Testis (tissue), 3 donors: ENCODE measurements around the gene PTPRU. TPM values are rescaled to one million over a fixed set of nuclear protein-coding genes. Genes with fewer than 3 reads are reported as not detected.
"Not testable (repeated sequence)": the region's sequence is repeated elsewhere in the genome, so short reads cannot be mapped to it uniquely, and the experiment has no call there.

Experiments
- DNase-seq: peaks from one replicate; pipeline ENCODE4 v3.0.0-alpha.2; 2019
- H3K27ac ChIP-seq, 2 donors: fragments of 200-600 bp; sonication (generic); one replicate each; pipeline ENCODE4 v1.5.1; 2019
- H3K27me3 ChIP-seq: fragments of 200-600 bp; sonication (generic); one replicate; pipeline ENCODE4 v1.5.1; 2019
- H3K36me3 ChIP-seq: fragments of 200-600 bp; sonication (generic); one replicate; pipeline ENCODE4 v1.5.1; 2017; ENCODE audit warnings: low read depth; ENCODE audit errors: missing control alignments
- H3K4me1 ChIP-seq: fragments of 200-600 bp; sonication (generic); one replicate; pipeline ENCODE4 v1.5.1; 2019
- H3K4me3 ChIP-seq, 2 donors: fragments of 200-600 bp; sonication (generic); one replicate each; pipeline ENCODE4 v1.5.1; 2017 to 2019
- H3K9me3 ChIP-seq: fragments of 200-600 bp; sonication (generic); one replicate; pipeline ENCODE4 v1.5.1; 2017
- POLR2A ChIP-seq: fragments of 450-650 bp; IDR thresholded peaks from one replicate; pipeline ENCODE4 v1.6.1; 2017; ENCODE audit warnings: antibody characterized with exemption, mild to moderate bottlenecking, moderate library complexity
- WGBS, 2 donors: methylation state at CpG; one replicate each; pipeline ENCODE4 v1.1.5; 2018; 5-methylcytosine and 5-hydroxymethylcytosine counted together
- intact Hi-C: fragments of 100-400 bp; cut with DNase I; formaldehyde crosslinking; loops from one replicate; pipeline ENCODE4 v1.15.1; 2023; ENCODE audit warnings: low total_unique reads
- polyA plus RNA-seq: library from polyadenylated mRNA; stranded (reverse); fragments of 350-450 nt; fragmentation: Illumina TruSeq; extraction: RNeasy Lipid Tissue Mini Kit (QIAGEN cat#74804); gene quantifications from one replicate; pipeline ENCODE4 v1.2.3, GENCODE V29; 2014; ENCODE audit warnings: low read depth, low replicate concordance; ENCODE audit not compliant: insufficient read depth
- total RNA-seq, 2 donors: library from RNA; depleted of rRNA; stranded (reverse); fragments of >200 nt; gene quantifications; one replicate each; pipeline ENCODE4 v1.2.3, GENCODE V29; 2016
- TF ChIP-seq, protein P1 (sequence below), 3 experiments: fragments of 450-650 bp in 2 of 3; fragments of 200-600 bp in 1 of 3; sonication (generic) in 1 of 3; IDR thresholded peaks; one replicate each; pipeline ENCODE4 v1.5.1; 2016 to 2019; ENCODE audit warnings: antibody characterized with exemption in 3 of 3, mild to moderate bottlenecking in 2 of 3, moderate library complexity in 1 of 3

Gene PTPRU
- total and polyA plus RNA-seq, 3 donors from 2014 or later, result 13.3 to 39.1 (median 21.7) TPM

DNA sequence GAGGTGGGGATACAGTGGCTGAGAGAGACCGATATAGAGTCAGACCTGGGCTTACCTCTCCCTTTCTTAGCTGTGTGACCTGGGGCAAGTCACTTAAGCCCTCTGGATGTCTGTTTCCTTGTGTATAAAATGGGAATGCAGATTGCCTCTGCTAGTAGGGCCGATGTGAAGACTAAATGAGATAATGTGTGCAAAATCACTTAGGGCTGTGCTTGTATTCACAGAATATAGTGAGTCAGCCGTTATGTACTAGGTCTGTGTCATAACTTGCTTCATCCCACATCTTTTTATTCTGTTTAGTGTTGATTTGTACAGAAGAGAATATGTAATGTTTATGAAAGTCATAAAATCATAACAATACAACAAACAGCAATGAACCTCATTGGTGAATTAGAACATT is 56.0 kb downstream of the PTPRU start:
- intact Hi-C loops, result no loop called here
- 83 to 93% methylated on average over 3 of the region's 3 CpGs for whole genome bisulfite sequencing, 2 donors

DNA sequence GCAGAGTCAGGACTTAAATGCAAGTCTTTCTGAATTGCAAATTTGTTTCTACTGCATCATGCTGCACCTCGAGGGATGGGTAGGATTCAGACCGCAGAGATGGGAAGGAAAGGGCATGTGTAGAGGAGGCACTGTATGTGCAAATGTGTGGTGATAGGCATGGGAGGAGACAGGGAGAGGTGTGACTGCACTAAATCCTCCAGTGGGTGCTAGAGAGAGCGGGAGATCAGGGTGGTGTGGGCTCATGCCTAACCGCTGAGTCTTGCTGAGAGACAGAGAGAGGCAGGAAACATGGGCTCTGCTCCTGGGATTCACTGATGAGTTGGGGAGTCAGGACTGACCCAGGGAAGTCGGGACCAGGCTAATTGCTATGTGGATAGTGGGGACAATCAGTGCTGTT is 61.1 kb downstream of the PTPRU start:
- TF ChIP-seq POLR2A, result no peak
- TF ChIP-seq, protein P1, sequence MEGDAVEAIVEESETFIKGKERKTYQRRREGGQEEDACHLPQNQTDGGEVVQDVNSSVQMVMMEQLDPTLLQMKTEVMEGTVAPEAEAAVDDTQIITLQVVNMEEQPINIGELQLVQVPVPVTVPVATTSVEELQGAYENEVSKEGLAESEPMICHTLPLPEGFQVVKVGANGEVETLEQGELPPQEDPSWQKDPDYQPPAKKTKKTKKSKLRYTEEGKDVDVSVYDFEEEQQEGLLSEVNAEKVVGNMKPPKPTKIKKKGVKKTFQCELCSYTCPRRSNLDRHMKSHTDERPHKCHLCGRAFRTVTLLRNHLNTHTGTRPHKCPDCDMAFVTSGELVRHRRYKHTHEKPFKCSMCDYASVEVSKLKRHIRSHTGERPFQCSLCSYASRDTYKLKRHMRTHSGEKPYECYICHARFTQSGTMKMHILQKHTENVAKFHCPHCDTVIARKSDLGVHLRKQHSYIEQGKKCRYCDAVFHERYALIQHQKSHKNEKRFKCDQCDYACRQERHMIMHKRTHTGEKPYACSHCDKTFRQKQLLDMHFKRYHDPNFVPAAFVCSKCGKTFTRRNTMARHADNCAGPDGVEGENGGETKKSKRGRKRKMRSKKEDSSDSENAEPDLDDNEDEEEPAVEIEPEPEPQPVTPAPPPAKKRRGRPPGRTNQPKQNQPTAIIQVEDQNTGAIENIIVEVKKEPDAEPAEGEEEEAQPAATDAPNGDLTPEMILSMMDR (IDR thresholded peaks at IDR 0.05), result no peak
- whole genome bisulfite sequencing, 2 donors, result 84 to 93% methylated on average over 5 of the region's 5 CpGs
- no peaks in the 10 kb centered on the region for H3K36me3 ChIP-seq

More for the DNA sequence above, 56.0 kb downstream of the PTPRU start:
- no peaks in the 10 kb centered on the region for H3K9me3 ChIP-seq
- no peaks in the 10 kb centered on the region for H3K27me3 ChIP-seq
- H3K4me3 ChIP-seq, result no peak overlapping the region
- no peaks in the 10 kb centered on the region for H3K36me3 ChIP-seq
- no peaks in the 10 kb centered on the region for H3K4me1 ChIP-seq
- no peak for DNase-seq
- H3K27ac ChIP-seq, result no peak overlapping the region
- TF ChIP-seq POLR2A, result no peak
- TF ChIP-seq, protein P1 (IDR thresholded peaks at IDR 0.05), result no peak

DNA sequence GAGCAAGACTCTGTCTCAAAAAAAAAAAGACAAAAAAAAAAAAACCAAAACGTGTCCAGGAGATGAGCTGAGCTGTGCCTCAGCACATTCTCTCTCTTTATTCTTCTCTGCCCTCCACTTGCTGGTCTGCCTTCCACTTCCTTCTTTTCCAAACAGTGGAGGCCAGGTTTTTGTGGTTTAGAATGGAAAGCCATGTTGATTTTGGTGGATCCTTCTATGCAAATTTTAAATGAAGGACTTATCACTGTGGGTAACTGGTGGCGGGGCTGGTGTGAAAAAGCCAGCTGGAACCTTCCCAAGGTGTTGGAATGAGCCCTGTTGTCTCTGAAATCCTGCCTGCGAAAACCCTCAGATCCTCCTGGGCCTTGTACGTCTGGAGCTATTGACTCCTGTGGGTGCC is 61.9 kb downstream of the PTPRU start:
- no peaks in the 10 kb centered on the region for H3K36me3 ChIP-seq
- H3K4me3 ChIP-seq, result no peak overlapping the region
- TF ChIP-seq, protein P1 (IDR thresholded peaks at IDR 0.05), result no peak
- no peak for TF ChIP-seq POLR2A
- H3K4me1 ChIP-seq, result no peaks in the 10 kb centered on the region
- H3K27ac ChIP-seq, result no peak overlapping the region
- intact Hi-C loops, result no loop called here
- 80 to 93% methylated on average over 4 of the region's 4 CpGs for WGBS, 2 donors
- DNase-seq, result no peak
- no peaks in the 10 kb centered on the region for H3K9me3 ChIP-seq
- no peaks in the 10 kb centered on the region for H3K27me3 ChIP-seq

More for the DNA sequence above, 61.1 kb downstream of the PTPRU start:
- H3K4me1 ChIP-seq, result no peaks in the 10 kb centered on the region
- DNase-seq, result no peak
- H3K27ac ChIP-seq, result no peak overlapping the region
- no peak overlapping the region for H3K4me3 ChIP-seq
- H3K27me3 ChIP-seq, result no peaks in the 10 kb centered on the region
- intact Hi-C loops, result no loop called here
- no peaks in the 10 kb centered on the region for H3K9me3 ChIP-seq

DNA sequence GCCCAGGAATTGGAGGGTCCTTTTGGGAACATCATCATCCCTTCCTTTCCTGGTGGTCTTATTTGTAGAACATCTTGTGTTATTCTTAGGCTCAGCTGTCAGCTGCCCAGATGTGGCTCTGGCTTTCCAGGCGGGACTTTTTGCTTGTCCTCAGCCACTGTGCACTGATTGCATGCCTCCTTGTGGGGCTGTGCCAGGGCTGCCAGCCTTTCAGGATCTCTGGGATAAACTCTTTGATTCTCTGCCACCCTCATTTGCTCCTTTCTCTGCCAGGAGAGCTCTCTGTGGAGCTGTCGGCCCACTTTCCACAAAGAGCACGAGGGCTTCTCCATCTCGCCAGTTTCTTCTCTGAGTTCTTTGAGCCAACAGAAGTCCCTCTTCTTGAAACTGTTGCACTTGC is 63.1 kb downstream of the PTPRU start:
- no peak for DNase-seq
- Histone ChIP-seq H3K27me3 (no peaks in the 10 kb centered on the region), H3K4me3 (no peak overlapping the region), H3K36me3 (no peaks in the 10 kb centered on the region), H3K9me3 (no peaks in the 10 kb centered on the region), H3K4me1 (no peaks in the 10 kb centered on the region), H3K27ac (no peak overlapping the region)
- intact Hi-C loops, result no loop called here
- TF ChIP-seq, protein P1 (IDR thresholded peaks at IDR 0.05), result no peak
- no peak for TF ChIP-seq POLR2A
- WGBS, 2 donors, result 89 to 98% methylated on average over 4 of the region's 4 CpGs

DNA sequence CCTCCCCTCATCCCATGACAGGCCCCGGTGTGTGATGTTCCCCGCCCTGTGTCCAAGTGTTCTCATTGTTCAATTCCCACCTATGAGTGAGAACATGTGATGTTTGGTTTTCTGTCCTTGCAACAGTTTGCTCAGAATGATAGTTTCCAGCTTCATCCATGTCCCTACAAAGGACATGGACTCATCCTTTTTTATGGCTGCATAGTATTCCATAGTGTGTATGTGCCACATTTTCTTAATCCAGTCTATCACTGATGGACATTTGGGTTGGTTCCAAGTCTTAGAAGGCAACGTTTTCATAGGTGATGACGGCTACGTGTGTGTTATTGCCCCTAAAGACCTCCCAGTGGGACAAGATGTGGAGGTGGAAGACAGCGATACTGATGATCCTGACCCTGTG is 65.4 kb downstream of the PTPRU start:
- intact Hi-C loops, H3K27ac ChIP-seq, H3K4me1 ChIP-seq, DNase-seq, H3K27me3 ChIP-seq, H3K4me3 ChIP-seq, H3K9me3 ChIP-seq, H3K36me3 ChIP-seq: not testable (repeated sequence)
- WGBS, 2 donors, result 90 to 93% methylated on average over 6 of the region's 6 CpGs
